Measurements from ENCODE around the gene RLN1. TPM values are rescaled to one million over a fixed set of nuclear protein-coding genes. Genes with fewer than 3 reads are reported as not detected.

The RLN1 gene
- total RNA-seq, 2 donors from 2014 or later, result 1.1 to 105 TPM

DNA sequence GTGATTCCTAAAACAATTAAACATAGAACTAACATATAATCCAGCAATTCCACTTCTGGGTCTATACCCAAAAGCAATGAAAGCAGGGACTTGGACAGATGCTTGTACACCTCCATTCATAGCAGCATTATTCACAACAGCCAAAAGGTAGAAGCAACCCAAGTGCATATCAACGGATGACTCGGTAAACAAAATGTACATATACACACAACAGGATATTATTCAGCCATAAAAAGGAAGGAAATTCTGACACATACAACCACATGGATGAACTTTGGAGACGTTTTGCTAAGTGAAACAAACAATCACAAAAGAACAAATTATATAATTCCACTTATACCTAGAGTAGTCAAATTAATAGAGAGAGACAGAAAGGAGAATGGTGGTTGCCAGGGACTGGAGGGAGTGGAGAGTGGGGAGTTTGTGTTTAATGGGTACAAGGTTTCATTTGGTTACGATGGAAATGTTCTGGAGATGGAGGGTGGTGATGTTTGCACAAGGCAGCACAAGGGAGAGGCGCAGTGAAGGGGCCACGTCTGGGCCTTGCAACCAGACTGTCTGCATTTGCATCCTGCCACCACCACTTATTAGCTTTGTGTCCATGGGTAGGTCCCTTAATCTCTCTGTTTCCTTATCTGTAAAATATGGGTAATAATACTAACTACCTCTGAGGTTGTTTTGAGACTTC is 36.3 kb upstream of the RLN1 start:
- no peaks in the 10 kb centered on the region for H3K36me3 ChIP-seq
- no peak overlapping the region for H3K4me3 ChIP-seq
- no peaks in the 10 kb centered on the region for H3K27me3 ChIP-seq (replicated peaks; ENCODE audit: insufficient read depth)
- no peaks in the 10 kb centered on the region for H3K4me1 ChIP-seq (replicated peaks)
- no peak for DNase-seq (ENCODE audit: low spot score)
- TF ChIP-seq, protein P1, sequence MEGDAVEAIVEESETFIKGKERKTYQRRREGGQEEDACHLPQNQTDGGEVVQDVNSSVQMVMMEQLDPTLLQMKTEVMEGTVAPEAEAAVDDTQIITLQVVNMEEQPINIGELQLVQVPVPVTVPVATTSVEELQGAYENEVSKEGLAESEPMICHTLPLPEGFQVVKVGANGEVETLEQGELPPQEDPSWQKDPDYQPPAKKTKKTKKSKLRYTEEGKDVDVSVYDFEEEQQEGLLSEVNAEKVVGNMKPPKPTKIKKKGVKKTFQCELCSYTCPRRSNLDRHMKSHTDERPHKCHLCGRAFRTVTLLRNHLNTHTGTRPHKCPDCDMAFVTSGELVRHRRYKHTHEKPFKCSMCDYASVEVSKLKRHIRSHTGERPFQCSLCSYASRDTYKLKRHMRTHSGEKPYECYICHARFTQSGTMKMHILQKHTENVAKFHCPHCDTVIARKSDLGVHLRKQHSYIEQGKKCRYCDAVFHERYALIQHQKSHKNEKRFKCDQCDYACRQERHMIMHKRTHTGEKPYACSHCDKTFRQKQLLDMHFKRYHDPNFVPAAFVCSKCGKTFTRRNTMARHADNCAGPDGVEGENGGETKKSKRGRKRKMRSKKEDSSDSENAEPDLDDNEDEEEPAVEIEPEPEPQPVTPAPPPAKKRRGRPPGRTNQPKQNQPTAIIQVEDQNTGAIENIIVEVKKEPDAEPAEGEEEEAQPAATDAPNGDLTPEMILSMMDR (IDR thresholded peaks at IDR 0.05), result no peak
- TF ChIP-seq POLR2A (IDR thresholded peaks at IDR 0.05), result no peak
- TF ChIP-seq POLR2AphosphoS5 (IDR thresholded peaks at IDR 0.05), result no peak
- 70% methylated on average over 6 of the region's 6 CpGs for WGBS
- intact Hi-C loops (cut with DNase I), result no loop called here
- no peaks in the 10 kb centered on the region for H3K9me3 ChIP-seq
- H3K27ac ChIP-seq, result no peak overlapping the region

GRCh38 chr9:5375091-5375490 is 35.4 kb upstream of the RLN1 start:
- Histone ChIP-seq H3K27me3 (replicated peaks; ENCODE audit: insufficient read depth) (no peaks in the 10 kb centered on the region), H3K4me3 (no peak overlapping the region), H3K36me3 (no peaks in the 10 kb centered on the region), H3K9me3 (no peaks in the 10 kb centered on the region), H3K4me1 (replicated peaks) (no peaks in the 10 kb centered on the region), H3K27ac (no peak overlapping the region)
- intact Hi-C loops (cut with DNase I), result no loop called here
- TF ChIP-seq POLR2AphosphoS5 (IDR thresholded peaks at IDR 0.05), result no peak
- WGBS, result 85% methylated on average over 1 of the region's 1 CpG
- no peak for DNase-seq (ENCODE audit: low spot score)

- WGBS, result 25% methylated on average over 3 of the region's 3 CpGs
- TF ChIP-seq POLR2AphosphoS5 (IDR thresholded peaks at IDR 0.05), result no peak
- TF ChIP-seq POLR2A (IDR thresholded peaks at IDR 0.05), result no peak
- TF ChIP-seq, protein P1 (IDR thresholded peaks at IDR 0.05), result no peak
- no peak overlapping the region for H3K27ac ChIP-seq
Observed at GRCh38 chr9:5364294-5365024, 24.8 kb upstream of the RLN1 start.

DNA sequence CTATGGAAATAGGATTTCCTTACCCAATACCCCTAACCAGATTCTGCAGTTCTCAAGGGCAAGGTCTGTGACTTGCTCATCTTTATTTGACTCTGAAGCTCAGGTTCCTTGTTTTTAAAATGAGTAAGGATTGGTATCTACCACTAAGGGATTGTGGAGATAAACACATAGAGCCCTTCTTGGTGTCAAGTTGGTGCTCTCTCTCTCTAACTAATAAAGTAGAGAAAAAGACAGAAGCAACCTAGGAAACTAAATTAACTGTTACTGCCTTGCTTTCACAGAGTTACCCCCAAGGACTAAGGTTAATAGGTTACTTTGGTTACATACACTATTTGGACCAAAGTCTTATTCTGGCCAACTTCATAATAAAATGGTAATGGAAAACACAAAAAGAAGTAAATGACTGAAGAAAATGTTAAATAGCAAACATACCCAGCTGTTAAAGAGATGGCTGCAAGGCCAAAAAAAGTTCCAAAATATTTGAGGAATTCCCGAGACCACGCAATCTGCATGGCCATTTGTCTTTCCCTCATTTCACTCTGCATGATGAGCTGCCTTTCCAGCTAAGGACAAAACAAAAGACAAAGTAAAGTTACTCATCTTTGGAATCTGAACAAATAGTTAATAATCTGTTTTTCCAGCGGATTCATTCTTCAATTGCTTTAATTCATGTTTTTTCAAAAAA is 21.8 kb upstream of the RLN1 start:
- intact Hi-C loops (cut with DNase I), result no loop called here
- no peaks in the 10 kb centered on the region for H3K9me3 ChIP-seq
- no peaks in the 10 kb centered on the region for H3K36me3 ChIP-seq
- TF ChIP-seq POLR2AphosphoS5 (IDR thresholded peaks at IDR 0.05) (no peak), POLR2A (IDR thresholded peaks at IDR 0.05) (no peak)
- TF ChIP-seq, protein P1 (IDR thresholded peaks at IDR 0.05), result no peak
- no peaks in the 10 kb centered on the region for H3K27me3 ChIP-seq (replicated peaks; ENCODE audit: insufficient read depth)
- DNase-seq (ENCODE audit: low spot score), result no peak
- WGBS, result 92% methylated on average over 3 of the region's 3 CpGs
- no peak overlapping the region for H3K4me3 ChIP-seq
- no peaks in the 10 kb centered on the region for H3K4me1 ChIP-seq (replicated peaks)
- H3K27ac ChIP-seq, result no peak overlapping the region

More at GRCh38 chr9:5364294-5365024, 24.8 kb upstream of the RLN1 start:
- no peaks in the 10 kb centered on the region for H3K9me3 ChIP-seq
- H3K36me3 ChIP-seq, result no peaks in the 10 kb centered on the region
- H3K4me3 ChIP-seq, result no peak overlapping the region
- no peak for DNase-seq (ENCODE audit: low spot score)
- no peaks in the 10 kb centered on the region for H3K4me1 ChIP-seq (replicated peaks)
- intact Hi-C loops (cut with DNase I), result no loop called here
- no peaks in the 10 kb centered on the region for H3K27me3 ChIP-seq (replicated peaks; ENCODE audit: insufficient read depth)

- intact Hi-C loops (cut with DNase I), result no loop called here
- H3K27ac ChIP-seq, result no peak overlapping the region
- no peak overlapping the region for H3K4me3 ChIP-seq
- H3K27me3 ChIP-seq (replicated peaks; ENCODE audit: insufficient read depth), result no peaks in the 10 kb centered on the region
- no peaks in the 10 kb centered on the region for H3K9me3 ChIP-seq
- H3K4me1 ChIP-seq (replicated peaks), result no peaks in the 10 kb centered on the region
- TF ChIP-seq, protein P1 (IDR thresholded peaks at IDR 0.05), result no peak
- no peak for TF ChIP-seq POLR2AphosphoS5 (IDR thresholded peaks at IDR 0.05)
- TF ChIP-seq POLR2A (IDR thresholded peaks at IDR 0.05), result no peak
- no peaks in the 10 kb centered on the region for H3K36me3 ChIP-seq
- DNase-seq (ENCODE audit: low spot score), result no peak
Observed at GRCh38 chr9:5360341-5360740, 20.7 kb upstream of the RLN1 start.

Measured in prostate gland (tissue), 2 donors.